ENCODE data around the gene ATP8B3.
"Not testable (repeated sequence)": the region's sequence is repeated elsewhere in the genome, so short reads cannot be mapped to it uniquely, and the experiment has no call there.

Gene ATP8B3

DNA sequence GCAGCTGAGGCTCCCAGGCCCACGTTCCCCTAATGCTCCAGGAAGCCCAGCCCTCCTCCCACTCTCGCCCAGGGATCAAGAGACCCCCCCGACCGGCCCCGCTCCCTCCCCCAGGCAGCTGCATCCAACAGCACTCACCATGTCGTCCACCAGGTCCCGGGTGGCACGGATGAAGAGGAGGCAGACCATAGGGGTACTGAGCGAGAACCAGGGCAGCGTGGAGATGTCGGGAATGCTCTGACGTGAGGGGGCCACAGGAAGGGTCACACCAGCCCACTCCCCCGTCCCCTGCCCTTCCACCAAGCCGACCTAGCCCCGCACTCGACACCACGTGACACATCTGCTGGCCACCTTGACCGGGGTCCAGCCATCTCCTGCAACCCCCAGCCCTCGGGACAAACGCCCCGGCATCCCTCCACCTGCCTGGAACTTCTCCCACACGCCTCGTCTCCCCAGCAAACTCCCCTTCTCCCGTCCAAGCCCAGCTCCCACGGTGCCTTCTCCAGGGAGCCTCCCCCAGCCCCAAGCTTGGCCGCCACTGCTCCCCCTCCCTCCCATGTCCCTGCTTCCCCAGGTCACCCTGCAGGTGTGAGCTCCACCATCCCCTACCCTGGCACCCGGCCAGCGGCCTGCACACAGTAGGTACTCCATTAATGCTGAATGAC is 4.9 kb downstream of the ATP8B3 start:
- no peak for DNase-seq (ENCODE audit: low read depth)
- no peak overlapping the region for H3K4me3 ChIP-seq (ENCODE audit: low read depth, low read length)

DNA sequence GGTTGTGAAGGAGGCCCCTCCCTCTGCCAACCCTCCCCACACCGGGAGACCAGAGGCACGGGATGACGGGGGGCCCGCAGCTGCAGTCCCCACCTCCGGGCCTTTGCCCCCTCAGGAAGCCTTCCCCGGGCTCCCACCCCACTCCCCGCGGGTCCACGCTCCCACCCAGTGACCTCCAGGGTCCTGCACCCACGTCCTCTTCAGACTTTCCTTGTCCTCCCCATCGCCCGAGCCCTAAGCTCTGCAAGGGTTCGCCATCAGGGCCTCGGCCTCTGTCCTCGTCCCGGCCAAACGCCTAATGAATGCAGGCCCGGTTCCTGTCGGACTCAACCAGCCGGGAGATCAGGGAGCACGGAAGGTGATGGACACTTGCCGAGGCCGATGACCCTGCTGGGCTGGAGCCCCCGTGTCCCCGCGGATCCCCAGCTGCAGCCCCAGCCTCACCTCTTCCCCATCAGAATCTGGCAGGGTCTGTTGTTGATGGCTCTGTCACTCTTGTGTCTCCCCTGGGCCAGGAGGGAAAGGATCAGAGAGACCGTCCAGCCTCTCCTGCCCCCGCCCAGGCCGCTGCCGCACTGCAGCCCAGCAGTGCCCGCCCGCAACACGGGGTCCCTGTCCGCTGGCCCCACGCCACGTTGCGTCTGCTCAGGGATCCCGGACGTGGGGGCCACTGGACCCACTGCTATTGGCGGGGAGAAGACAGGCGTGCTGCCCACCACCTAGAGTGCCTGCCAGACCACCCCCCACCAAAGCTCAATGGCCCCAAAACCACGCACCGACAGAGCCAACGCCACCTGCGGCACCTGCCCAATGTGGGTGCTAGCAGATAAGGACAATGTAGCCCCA is 5.7 kb downstream of the ATP8B3 start:
- DNase-seq (ENCODE audit: low read depth), result no peak
- H3K4me3 ChIP-seq (ENCODE audit: low read depth, low read length), result no peak overlapping the region

DNA sequence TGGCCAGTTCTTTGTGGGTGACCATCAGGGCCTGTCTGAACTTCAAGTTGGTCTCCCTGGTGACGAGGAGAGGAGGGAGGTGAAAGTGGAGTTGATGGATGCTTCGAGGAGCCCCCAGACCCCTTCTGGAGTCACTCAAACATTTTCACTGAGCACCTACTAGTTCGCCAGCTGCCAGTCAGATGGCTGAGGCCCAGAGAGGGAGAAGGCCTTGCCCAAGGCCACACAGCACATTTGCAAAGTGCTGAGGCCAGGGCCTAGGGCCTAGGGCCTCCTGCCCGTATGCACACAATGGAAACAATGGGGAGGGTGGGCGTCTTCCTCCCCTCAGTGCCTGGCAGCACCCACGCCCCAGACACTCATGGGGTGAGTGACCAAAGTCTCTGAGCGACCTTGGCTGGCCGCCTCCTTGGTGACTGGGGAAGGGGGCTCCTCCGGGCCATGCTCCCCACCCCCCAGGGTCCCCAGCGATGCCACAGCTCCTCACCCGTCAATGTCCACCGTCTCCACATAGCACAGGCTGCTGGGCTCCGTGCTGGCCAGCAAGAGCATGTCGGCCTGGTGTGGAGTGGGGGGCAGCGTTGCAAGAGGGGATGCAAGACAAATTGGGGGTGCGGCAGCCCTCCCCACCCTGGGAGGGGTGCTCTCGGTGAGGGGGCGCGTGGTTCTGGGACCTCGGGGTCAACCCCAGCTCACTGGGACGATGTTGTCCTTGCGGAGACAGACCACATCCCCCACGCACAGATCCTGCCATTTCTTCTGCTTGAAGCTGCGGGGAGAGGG is 6.5 kb downstream of the ATP8B3 start:
- H3K4me3 ChIP-seq (ENCODE audit: low read depth, low read length), result no peak overlapping the region
- DNase-seq (ENCODE audit: low read depth), result no peak

DNA sequence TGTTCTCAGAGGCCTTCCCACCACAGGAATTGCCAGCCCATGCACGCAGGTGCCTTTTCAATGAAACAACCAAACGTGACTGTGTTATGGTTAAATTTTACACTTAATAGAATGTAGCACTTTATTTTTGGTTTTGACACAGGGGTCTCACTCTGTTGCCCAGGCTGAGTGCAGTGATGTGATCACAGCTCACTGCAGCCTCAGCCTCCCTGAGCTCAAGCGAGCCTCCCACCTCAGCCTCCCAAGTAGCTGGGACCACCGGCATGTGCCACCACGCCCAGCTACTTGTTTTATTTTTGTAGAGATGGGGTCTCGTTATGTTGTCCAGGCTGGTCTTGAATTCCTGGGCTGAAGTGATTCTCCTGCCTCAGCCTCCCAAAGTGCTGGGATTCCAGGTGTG is 7.2 kb downstream of the ATP8B3 start:
- no peak overlapping the region for H3K4me3 ChIP-seq (ENCODE audit: low read depth, low read length)
- no peak for DNase-seq (ENCODE audit: low read depth)

DNA sequence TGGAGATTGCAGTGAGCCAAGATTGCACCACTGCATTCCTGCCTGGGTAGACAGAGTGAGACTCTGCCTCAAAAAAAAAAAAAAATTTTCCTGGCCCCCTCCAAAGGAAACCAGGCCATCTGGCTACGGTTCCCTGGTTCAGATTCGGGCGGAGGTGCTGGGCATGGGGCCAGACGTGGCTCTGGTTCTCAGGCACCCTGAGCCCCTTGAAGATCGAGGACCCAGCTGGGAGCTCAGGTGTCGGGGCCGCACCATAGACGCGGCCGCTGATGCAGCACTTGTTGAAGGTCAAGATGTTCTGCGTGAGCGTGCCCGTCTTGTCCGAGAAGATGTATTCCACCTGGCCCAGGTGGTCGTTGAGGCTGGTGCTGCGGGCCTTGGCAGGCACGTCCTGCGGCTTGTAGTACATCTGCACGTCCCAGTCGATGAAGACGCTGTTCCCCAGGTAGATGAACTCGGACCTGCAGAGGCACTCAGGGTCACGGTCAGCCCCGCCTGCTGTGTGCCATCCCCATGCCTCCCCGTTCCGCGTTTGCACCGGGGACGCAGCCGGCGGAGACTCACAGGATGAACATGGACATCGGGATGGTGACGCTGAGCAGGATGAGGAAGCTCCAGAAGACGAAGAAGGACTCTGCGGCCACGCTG is 12.3 kb downstream of the ATP8B3 start:
- no peak for DNase-seq (ENCODE audit: low read depth)

DNA sequence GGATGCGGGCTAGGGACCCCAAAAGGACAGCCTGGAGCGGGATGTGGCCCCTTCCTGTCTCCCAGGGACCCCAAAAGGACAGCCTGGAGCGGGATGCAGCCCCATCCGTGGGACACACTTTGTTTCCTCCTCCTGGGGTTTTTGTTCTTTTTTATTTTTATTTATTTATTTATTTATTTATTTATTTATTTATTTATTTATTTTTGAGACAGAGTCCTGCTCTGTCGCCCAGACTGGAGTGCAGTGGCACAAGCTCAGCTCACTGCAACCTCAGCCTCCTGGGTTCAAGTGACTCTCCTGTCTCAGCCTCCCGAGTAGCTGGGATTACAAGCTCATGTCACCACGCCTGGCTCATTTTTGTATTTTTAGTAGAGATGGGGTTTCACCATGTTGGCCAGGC is 14.8 kb downstream of the ATP8B3 start:
- DNase-seq (ENCODE audit: low read depth); H3K4me3 ChIP-seq (ENCODE audit: low read depth, low read length): not testable (repeated sequence)

More for the DNA sequence above, 12.3 kb downstream of the ATP8B3 start:
- no peak overlapping the region for H3K4me3 ChIP-seq (ENCODE audit: low read depth, low read length)

DNA sequence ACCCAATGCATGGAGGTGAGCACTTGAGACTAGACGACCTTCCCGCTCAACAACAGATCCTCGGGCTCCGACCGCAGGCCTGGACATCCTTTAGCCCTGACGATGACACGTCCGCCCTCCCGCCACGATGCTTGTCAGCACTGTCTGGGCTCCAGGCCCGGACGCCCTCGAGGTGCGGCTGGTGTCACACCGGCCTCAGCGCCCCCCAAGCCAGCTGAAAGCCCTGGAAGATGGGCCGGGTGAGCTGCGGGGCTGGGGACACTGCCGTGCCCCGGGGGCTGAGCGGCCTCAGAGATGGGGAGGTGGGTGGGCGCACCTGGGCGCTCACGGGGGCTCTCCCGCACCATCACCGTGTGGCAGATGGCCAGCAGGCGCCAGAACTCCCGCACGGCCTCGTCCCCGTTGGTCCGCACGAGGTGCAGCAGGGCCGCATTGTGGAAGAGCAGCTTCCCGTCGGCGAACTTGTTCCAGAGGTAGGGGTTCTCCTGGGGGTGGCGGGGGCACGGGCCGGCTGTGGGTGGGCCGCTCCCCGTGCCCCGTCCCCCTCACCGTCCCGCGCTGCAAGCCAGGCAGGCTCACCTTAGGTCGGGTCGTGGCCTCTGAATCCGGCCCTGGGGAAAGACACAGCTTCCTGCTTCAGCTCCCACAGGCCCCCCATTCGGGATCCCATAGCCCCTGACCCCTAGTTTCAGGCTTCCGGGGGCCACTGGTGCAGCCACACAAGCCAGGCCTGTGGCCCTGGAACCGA is 15.5 kb downstream of the ATP8B3 start:
- no peak for DNase-seq (ENCODE audit: low read depth)
- no peak overlapping the region for H3K4me3 ChIP-seq (ENCODE audit: low read depth, low read length)

DNA sequence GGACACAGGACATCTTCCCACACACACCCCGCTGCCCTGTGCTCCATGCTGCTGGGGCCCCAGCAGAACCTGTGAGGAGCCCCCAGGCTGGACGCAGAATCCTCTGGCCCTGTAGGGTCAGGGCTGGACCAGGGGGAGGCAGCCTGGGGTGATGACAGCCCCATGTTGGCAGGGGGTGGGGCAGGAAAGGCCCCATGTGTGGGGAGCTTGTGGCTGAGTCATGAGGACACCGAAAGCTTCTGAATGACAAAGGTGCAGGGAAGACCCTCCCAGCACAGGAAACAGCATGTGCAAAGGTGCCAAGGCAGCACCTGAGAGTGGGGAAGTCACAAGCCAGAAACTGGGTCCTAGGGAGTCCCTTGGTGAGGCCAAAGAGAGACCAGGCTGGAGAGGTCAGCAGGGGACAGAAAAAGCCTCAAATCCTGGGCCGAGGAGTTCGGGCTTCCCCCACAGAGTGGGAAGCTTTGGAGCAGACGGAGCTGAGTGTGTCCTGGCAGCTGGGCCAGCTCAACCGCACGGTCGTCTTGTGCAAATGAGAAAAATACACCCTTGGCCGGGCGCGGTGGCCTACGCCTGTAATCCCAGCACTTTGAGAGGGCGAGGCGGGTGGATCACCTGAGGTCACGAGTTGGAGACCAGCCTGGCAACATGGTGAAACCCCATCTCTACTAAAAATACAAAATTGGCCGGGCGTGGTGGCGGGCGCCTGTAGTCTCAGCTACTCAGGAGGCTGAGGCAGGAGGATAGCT is 17.5 kb downstream of the ATP8B3 start:
- H3K4me3 ChIP-seq (ENCODE audit: low read depth, low read length), result no peak overlapping the region
- DNase-seq (ENCODE audit: low read depth), result no peak

DNA sequence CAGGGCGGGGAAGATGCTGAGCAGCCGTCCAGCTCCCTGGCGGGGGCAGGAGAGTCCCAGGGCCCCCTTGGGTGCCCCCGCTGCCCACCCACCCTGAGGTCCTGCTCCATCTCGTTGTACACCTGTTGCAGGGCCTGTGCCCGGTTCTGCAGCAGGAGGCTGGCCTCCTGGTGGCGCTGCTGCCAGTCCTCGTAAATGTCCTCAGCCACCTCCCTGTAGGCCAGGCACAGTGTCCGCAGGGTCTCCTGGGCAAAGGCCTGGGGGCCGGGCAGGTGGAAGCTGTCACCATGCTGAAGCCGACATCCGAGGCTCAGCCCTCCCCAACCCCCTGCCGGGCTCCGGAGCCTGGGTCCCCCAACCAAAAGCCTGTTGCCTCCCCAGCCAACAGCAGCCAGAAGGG is 20.2 kb downstream of the ATP8B3 start:
- no peak overlapping the region for H3K4me3 ChIP-seq (ENCODE audit: low read depth, low read length)
- DNase-seq (ENCODE audit: low read depth), result no peak

DNA sequence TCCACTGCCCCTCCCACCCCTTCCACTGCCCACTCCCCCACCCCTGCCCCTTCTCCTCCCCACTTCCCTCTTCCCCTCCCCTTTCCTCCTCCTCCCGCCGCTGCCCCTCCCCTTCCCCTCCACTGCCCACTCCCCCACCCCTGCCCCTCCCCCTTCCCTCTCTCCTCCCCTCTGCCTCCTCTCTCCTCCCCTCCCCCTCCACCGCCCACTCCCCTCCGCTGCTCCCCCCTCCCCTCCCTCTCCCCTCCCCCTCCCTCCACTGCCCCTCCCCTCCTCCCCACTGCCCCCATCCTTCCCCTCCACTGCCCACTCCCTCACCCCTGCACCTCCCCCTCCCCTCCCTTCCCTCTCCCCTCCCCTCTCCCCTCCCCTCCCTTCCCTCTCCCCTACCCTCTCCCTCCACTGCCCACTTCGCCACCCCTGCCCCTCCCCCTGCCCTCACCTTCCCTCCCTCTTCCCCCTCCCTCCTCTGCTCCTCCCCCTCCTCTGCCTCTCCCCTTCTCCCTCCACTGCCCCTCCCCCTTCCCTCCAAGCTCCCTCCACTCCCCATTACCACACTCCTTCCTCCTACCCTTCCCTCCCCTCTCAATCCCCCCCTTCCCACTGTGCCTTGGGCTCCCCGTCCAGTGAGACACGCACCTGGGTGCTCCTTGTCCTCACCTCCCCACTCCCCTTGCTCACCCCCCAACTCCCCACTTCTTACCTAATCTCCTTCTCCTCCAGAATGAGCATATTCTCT is 21.9 kb downstream of the ATP8B3 start:
- no peak for DNase-seq (ENCODE audit: low read depth)
- no peak overlapping the region for H3K4me3 ChIP-seq (ENCODE audit: low read depth, low read length)

DNA sequence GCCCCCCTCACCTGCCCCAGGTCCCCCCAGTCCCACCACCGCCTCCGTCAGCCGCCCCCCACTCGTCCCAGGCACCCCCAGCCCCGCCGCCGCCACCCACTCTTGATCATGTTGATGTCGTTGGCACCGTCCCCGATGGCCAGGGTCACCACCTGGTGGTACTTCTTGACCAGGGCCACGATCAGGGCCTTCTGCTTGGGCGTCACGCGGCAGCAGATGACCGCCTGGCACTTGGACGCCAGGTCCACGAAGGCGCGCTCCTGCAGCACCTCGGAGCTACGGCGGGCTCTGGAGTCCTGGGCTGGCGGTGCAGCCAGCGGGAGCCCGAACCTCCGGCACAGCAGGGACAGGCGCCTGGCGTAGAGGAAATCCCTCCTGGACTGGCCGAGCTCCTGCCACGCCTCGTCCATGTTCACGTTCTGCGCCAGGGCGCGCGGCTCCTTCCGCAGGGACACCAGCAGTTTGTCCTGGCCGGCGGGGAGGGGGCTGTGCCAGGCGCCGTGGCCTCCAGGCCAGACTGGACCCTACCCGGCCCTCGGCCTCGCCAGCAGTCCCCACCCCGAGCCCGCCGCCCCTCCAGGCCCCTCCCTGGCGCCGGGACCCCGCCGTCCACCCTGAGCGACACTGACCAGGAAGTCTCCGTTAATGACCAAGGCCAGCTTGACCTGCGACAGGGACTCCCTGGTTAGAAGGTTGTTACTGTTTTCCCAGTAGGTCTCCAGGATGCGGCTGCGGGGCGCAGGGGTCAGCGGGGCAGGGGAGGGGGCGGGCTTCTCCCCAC is 22.6 kb downstream of the ATP8B3 start:
- no peak overlapping the region for H3K4me3 ChIP-seq (ENCODE audit: low read depth, low read length)
- DNase-seq (ENCODE audit: low read depth), result no peak

DNA sequence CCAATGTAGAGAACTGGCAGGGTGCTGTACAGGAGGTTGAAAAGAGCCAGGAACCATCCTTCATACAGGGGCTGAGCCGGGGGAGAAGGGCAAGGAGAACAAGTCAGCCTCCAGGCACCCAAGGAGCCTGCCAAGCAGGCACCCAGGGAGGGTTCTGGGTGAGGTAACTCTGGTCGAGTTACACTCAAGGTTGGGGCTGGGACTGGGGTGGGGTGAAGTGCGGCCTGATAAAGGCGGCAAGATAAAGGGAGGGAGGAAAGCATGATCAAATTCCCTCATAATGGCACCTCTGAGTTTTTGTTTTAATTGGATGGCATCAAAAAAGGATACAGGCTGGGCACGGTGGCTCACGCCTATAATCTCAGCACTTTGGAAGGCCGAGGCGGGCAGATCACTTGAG is 25.0 kb downstream of the ATP8B3 start:
- no peak for DNase-seq (ENCODE audit: low read depth)
- H3K4me3 ChIP-seq (ENCODE audit: low read depth, low read length), result no peak overlapping the region

DNA sequence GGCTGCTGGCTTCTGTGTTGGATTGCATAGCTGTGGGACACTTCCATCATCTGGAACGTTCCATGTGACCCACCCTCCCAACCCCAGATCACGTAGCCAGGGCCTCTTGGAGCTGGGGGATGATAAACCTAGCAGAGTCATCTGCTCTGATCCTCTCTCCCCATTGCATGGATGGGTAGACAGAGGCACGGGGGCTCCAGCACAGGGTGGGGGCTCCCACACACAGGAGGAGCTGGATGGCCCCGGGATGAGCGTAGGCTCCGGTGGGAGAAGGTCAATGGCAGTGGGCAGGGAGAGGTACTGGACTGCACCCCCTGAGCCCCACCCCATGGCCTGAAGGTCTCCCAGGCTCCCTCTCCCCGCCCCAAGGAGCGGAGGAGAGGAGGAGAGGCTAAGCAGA is 25.4 kb downstream of the ATP8B3 start:
- DNase-seq (ENCODE audit: low read depth), result no peak
- no peak overlapping the region for H3K4me3 ChIP-seq (ENCODE audit: low read depth, low read length)

DNA sequence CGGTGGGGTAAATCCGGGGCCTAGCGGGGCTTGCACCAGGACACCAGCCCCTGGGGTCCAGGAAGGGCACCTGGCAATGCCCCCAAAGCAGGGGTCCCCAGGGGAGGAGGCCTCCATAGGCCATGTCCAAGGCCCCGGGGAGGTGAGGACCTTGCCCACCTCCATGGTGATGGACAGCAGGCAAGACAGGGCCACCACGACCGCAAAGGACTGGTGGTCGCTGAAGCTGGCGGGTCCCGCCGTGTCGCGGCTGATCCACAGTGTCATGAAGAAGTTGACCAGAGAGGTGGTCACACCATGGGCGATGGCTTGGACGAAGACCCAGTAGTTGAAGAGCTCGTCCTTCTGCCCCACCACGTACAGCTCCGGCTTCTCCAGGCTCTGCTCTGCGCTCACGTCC is 26.8 kb downstream of the ATP8B3 start:
- H3K4me3 ChIP-seq (ENCODE audit: low read depth, low read length), result no peak overlapping the region
- DNase-seq (ENCODE audit: low read depth), result no peak

DNA sequence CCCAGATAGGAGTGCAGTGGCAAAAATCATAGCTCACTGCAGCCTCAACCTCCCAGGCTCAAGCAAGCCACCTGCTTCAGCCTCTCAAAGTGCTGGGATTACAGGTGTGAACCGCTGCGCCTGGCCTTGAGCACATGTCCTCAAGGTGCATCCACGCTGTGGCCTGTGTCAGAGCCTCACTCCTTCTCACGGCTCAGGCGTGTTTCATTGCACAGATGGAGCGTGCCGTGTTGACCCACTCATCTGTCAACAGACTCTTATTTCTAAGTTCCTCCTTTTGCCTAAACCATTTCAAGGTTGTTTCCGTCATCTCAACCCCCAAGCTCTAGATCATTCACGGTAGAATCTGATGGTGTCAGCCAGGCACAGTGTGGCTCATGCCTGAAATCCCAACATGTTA is 28.2 kb downstream of the ATP8B3 start:
- H3K4me3 ChIP-seq (ENCODE audit: low read depth, low read length), result no peak overlapping the region
- no peak for DNase-seq (ENCODE audit: low read depth)

DNA sequence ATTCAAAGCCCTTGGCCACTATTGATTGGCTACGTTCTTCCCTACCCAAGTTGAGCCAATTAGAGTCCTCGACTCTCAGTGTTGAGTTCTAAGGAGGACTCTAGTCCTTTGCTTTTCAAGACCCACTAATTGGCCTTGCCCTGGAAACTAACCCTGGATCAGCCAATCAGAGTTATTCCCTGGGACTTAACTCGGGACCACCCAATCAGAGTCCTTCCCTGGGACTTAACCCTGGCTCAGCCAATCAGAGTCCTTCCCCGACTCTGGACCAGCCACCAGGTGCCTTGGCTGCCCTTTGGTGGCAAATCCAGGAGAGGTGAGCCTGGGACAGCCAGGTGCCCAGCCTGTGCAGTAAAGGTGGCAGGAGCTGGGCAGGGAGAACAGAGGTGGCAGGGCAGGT is 28.7 kb downstream of the ATP8B3 start:
- DNase-seq (ENCODE audit: low read depth), result no peak
- no peak overlapping the region for H3K4me3 ChIP-seq (ENCODE audit: low read depth, low read length)

DNA sequence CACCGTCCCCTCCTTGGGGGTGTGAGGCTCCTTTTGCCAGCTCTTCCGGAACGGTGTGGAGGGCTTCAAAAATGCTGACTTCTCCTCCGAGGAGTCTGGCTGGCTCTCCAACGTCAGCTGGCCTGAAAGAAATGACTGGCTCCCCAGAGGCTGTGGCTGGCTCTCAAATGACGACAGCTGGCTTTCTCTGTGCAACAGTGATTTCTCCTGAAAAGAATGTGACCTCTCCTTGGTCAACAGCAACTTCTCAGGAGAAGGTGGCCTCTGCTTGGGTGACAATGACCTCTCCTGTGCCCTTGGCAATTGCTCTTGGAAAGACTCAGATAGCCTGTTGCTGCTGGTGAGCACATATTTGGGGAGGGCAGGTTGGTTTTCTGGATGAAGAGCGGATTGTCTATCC is 29.6 kb downstream of the ATP8B3 start:
- no peak overlapping the region for H3K4me3 ChIP-seq (ENCODE audit: low read depth, low read length)
- no peak for DNase-seq (ENCODE audit: low read depth)
